Cerebellar nuclear complex (tissue), 1 donor: Measurements from ENCODE around the gene DKK1.
"Not testable (repeated sequence)": the region's sequence is repeated elsewhere in the genome, so short reads cannot be mapped to it uniquely, and the experiment has no call there.

Experiments
- DNase-seq, 2 experiments: peaks; one replicate each; lab custom pipeline; 2025; lab: John Stamatoyannopoulos, UW

Gene DKK1

DNA sequence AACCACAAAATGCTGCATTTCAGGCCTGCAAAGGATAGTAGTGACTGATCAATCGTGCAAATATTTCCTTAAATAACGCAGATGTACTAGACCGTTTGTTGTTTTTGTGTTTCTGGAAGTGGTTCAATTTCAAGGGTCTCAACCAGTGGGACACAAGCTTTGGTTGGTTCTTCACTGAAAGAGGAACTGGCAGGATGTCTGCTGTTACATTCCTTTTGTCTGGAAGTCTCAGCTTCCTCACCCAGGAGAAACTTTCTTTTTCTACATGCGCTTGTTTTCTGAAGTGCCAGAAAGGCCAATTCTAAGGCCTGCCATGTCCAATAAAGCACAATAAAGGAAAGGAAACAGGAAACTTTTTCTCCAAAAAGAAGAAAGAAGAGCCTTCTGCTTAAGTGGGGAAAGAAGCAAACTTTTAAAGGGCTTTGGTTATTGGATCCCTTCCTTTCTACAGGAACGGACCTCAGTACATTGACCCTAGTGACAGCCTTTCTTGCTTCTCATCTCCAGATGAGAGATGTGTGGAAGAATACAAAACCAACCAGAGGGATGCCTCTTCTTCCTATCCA lies 4.1 kb downstream of the DKK1 start:
- DNase-seq, result no peak

- DNase-seq, result no peak
These were observed 4.9 kb downstream of the DKK1 start for GRCh38 chr10:52318822-52319464.

DNA sequence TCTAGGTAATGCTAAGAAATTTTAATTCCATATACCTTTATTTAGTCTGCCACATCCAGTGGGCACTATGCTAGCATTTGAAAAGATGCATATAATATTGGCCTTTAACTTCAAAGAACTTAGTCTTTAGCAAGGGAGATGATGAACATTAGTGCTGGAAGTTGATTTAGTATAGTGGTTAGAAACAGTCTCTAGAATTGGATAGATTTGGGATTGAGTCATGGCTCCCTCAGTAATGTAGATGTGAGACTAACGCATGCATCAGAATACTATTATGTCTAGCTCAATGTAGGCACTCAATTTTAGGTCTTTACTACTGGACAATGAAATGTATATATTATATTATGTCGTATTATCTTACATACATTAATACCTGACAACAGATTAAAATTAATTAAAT lies 5.8 kb downstream of the DKK1 start:
- DNase-seq, result no peak

GRCh38 chr10:52322323-52322722 lies 8.2 kb downstream of the DKK1 start:
- DNase-seq, result no peak

- no peak for DNase-seq
These were observed 8.9 kb downstream of the DKK1 start for GRCh38 chr10:52322936-52323335.

GRCh38 chr10:52326382-52326781 lies 12.3 kb downstream of the DKK1 start:
- DNase-seq, result no peak

- no peak for DNase-seq
These were observed 17.7 kb downstream of the DKK1 start for GRCh38 chr10:52331638-52332364.

DNA sequence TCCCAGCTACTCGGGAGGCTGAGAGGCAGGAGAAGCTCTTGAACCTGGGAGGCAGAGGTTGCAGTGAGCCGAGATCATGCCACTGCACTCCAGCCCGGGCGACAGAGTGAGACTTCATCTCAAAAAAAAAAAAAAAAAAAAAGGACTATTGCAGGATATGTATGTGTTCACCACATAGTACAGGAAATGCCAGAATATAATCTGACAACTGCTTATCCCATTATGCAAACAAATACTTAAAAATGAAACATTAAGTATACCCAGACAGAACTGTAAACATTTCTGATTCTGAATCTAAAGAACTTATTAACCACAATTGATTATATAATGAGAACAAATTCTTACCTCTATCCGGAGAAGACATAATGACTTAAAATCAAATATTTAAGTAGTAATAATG lies 18.7 kb downstream of the DKK1 start:
- no peak for DNase-seq

- DNase-seq, result no peak
These were observed 20.5 kb downstream of the DKK1 start for GRCh38 chr10:52334595-52334994.

- no peak for DNase-seq
These were observed 21.6 kb downstream of the DKK1 start for GRCh38 chr10:52335665-52336064.

DNA sequence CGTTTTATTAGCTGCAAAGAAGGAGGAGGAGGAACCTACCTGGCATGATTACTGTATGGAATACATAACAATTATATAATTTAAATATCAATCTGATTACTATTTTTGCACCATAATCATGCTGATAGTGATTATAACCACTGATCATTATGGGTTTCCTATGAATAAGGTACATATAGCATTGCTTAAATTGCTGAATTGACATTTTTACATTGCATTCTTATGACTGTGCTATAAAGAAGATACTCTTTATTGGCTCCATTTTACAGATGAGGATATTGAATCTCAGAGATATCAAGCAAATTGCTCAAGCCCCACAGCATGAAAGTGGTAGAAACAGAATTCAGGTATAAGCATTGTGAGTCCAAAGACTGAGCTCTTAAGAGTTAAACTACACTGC lies 23.1 kb downstream of the DKK1 start:
- DNase-seq, result no peak

- no peak for DNase-seq
These were observed 29.4 kb downstream of the DKK1 start for GRCh38 chr10:52343439-52343838.

GRCh38 chr10:52346394-52347326 lies 32.6 kb downstream of the DKK1 start:
- DNase-seq, result no peak

DNA sequence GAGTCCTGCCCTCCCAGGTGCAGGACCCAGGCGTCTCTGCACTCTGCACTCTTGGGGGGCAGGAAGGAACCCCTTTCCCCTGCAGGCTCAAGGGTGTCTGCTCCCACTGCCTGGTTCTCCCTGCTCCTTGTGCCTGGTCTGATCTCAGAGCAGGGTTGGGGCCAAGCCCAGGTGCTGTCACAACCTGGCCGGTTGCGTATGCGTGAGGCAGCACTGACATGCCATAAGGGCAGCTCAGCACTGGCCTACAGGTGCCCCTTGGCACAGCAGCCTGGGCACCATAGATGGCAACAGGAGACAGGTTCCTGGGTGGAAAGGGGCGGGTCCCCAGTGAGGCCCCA lies 33.2 kb downstream of the DKK1 start:
- DNase-seq, result no peak

GRCh38 chr10:52348037-52348564 lies 34.0 kb downstream of the DKK1 start:
- DNase-seq, result no peak

GRCh38 chr10:52351914-52352330 lies 37.8 kb downstream of the DKK1 start:
- DNase-seq, result no peak

DNA sequence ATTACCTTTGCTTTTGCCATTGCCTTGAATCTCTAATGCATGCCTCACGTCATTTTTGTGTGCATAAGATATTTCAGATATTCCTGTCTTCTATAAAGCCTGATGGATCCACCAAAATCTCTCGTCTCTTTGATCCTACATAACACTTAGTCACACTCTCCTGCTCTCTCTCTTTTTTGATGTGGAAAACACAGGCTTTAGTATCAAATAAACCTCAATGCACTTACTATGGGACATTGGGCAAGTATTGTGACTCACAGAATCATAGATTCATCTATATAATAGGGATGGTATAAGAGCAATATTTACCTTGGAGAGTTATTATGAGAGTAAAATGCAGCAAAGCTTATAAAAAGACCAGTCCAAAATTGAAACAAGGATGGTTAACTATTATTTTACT lies 39.1 kb downstream of the DKK1 start:
- DNase-seq, result no peak

DNA sequence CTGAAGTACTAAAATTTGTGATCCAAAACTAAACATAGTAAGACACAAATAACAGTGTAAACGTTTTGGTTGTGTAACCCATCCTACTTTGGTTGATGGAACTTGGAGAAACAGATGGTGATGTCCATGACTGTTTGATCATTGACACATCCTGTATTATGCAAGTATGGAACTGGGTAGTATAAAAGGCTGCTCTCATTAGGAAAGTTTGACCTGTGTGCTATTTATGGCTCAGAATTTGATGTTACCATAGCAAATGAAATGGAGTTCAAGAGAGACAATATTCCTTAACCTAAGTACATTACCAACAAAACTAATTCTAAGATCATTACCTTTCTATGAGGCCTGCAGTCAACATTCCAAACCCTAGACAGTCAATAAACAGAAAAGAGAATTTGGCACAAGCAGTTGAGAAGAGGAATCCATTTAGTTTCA lies 39.9 kb downstream of the DKK1 start:
- DNase-seq, result no peak

- no peak for DNase-seq
These were observed 43.9 kb downstream of the DKK1 start for GRCh38 chr10:52357971-52358370.

DNA sequence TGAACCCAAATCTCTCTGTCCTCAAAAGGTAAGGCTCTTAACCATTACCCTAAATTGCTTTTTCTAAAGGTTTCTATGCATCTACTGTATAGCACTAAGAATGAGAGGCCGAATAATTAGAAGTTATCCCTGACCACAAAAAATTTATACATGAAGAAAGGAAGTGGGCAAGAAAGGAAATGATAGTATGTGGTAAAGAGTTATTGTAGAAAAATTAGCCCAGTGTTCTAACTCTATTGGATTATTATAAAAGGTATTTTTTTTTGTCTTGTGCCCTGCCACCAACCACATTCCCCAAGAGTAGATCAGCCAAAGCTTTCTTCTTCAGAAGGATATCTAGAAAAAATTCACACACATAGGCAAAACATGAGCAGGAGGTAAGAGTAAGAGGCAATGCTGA lies 45.4 kb downstream of the DKK1 start:
- no peak for DNase-seq

DNA sequence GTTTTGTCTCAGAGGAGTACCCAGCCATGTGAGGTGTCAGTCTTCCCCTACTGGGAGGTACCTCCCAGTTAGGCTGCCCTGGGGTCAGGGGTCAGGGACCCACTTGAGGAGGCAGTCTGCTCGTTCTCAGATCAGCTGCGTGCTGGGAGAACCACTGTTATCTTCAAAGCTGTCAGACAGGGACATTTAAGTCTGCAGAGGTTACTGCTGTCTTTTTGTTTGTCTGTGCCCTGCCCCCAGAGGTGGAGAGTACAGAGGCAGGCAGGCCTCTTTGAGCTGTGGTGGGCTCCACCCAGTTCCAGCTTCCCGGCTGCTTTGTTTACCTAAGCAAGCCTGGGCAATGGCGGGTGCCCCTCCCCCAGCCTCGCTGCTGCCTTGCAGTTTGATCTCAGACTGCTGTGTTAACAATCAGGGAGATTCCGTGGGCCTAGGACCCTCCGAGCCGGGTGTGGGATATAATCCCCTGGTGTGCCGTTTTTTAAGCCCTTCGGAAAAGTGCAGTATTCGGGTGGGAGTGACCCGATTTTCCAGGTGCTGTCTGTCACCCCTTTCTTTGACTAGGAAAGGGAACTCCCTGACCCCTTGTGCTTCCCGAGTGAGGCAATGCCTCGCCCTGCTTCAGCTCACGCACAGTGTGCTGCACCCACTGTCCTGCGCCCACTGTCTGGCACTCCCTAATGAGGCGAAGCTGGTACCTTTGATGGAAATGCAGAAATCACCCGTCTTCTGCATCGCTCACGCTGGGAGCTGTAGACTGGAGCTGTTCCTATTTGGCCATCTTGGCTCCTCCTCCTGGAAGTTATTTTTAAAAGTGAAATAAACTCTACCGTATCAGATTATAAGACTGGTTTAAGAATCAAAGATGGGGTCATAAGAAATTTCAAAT lies 51.7 kb downstream of the DKK1 start:
- DNase-seq, result not testable (repeated sequence)
